ENCODE measurements around the gene IQCH. TPM values are rescaled to one million over a fixed set of nuclear protein-coding genes. Genes with fewer than 3 reads are reported as not detected.

The IQCH gene
- polyA plus RNA-seq, 1 donor (not counting 4 experiments of a cell fraction or from before 2014, with no cell fraction given), result 2.6 TPM

DNA sequence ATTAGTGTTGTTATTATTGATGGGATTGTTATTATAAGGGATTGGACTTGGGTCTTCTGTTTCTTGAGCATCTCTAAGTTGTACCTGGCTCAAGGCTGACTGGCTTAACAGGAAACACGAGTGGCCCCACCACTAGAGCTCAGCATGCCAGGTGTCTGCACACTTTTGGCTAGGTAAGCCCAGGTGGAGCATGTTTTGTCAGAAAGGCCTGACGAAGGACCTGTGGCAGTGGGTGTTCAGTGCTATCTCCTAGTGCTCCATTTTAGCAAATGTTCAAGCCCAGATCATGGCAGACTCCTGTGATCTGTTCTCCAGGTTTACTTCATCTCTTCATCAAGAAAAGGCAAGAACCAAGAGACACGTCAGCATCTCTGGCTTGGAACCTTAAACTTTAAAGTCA is 291.3 kb downstream of the IQCH start:
- no peak for FAIRE-seq
- dilution Hi-C loops (cut with MboI; ENCODE audit: extremely low pct_ligation_motif_present, low sequenced_read_pairs), result no loop called here
- H3K4me1 ChIP-seq (ENCODE audit: control insufficient read depth, extremely low read depth, insufficient read depth, low read length), result peaks cover 14% of the 10 kb centered on the region

DNA sequence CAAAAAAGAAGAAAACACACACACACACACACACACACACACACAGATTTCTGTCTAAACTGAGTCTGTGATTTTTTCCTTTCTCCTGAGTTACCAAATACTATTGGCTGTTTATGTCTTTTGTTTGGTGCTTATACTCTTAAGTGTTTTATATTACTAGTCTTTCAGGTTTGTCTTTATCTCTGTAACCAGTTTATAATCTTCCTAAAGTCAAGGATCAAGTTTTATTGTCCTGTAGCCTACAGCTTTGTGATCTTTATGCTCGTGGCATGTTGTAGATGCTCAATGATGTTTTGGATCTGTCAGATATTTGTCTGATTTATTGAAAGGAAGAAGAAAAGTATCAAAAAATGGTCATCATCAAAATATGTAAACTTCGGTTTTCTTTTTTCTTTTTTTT is 292.5 kb downstream of the IQCH start:
- FAIRE-seq, result no peak
- dilution Hi-C loops (cut with MboI; ENCODE audit: extremely low pct_ligation_motif_present, low sequenced_read_pairs), result no loop called here
- H3K4me1 ChIP-seq (ENCODE audit: control insufficient read depth, extremely low read depth, insufficient read depth, low read length), result peaks cover 8% of the 10 kb centered on the region

More for the DNA sequence above, 291.3 kb downstream of the IQCH start:
- Histone ChIP-seq H3K79me2 (ENCODE audit: control insufficient read depth, insufficient read depth, low read length) (peaks cover 5% of the 10 kb centered on the region), H3K27me3 (ENCODE audit: control insufficient read depth, extremely low read depth, insufficient read depth, low read length) (no peaks in the 10 kb centered on the region), H3K4me3 (ENCODE audit: control insufficient read depth in 2 of 3, extremely low read depth in 1 of 3, insufficient read depth in 2 of 3, low read depth in 1 of 3, low read length in 3 of 3) (no peak overlapping the region), H3K9me1 (ENCODE audit: control insufficient read depth, extremely low read depth, insufficient read depth, low read length) (peaks cover 2% of the 10 kb centered on the region), H3K9ac (ENCODE audit: control insufficient read depth, extremely low read depth, insufficient read depth, low read length) (no peak overlapping the region), H3K4me2 (ENCODE audit: control insufficient read depth, extremely low read depth, insufficient read depth, low read depth, low read length) (no peak overlapping the region), H3K27ac (ENCODE audit: control insufficient read depth, insufficient read depth, low read length) (no peak overlapping the region), H4K20me1 (ENCODE audit: control insufficient read depth, extremely low read depth, insufficient read depth, low read length) (no peaks in the 10 kb centered on the region), H2AFZ (ENCODE audit: control insufficient read depth, low read length) (no peak overlapping the region), H3K9me3 (ENCODE audit: control insufficient read depth, low read depth, low read length) (no peaks in the 10 kb centered on the region), H3K36me3 (ENCODE audit: control insufficient read depth in 2 of 2, extremely low read depth in 1 of 2, insufficient read depth in 2 of 2, low read length in 2 of 2) (peaks cover 0 to 2% of the 10 kb centered on the region in 2 experiments)
- no peak for DNase-seq (ENCODE audit: low read depth, low spot score)
- TF ChIP-seq EZH2 (IDR thresholded peaks at IDR 0.05; ENCODE audit: low read length), result no peak
- TF ChIP-seq, protein P1, sequence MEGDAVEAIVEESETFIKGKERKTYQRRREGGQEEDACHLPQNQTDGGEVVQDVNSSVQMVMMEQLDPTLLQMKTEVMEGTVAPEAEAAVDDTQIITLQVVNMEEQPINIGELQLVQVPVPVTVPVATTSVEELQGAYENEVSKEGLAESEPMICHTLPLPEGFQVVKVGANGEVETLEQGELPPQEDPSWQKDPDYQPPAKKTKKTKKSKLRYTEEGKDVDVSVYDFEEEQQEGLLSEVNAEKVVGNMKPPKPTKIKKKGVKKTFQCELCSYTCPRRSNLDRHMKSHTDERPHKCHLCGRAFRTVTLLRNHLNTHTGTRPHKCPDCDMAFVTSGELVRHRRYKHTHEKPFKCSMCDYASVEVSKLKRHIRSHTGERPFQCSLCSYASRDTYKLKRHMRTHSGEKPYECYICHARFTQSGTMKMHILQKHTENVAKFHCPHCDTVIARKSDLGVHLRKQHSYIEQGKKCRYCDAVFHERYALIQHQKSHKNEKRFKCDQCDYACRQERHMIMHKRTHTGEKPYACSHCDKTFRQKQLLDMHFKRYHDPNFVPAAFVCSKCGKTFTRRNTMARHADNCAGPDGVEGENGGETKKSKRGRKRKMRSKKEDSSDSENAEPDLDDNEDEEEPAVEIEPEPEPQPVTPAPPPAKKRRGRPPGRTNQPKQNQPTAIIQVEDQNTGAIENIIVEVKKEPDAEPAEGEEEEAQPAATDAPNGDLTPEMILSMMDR (optimal IDR thresholded peaks at IDR 0.05 in 1 of 3, IDR thresholded peaks at IDR 0.05 in 1 of 3, conservative IDR thresholded peaks at IDR 0.05 in 1 of 3; ENCODE audit: extremely low read depth in 1 of 3, insufficient read depth in 2 of 3, low read length in 3 of 3), result no peak

More for the DNA sequence above, 292.5 kb downstream of the IQCH start:
- Histone ChIP-seq H3K27ac (ENCODE audit: control insufficient read depth, insufficient read depth, low read length) (no peak overlapping the region), H3K36me3 (ENCODE audit: control insufficient read depth in 2 of 2, extremely low read depth in 1 of 2, insufficient read depth in 2 of 2, low read length in 2 of 2) (peaks cover 2 to 7% of the 10 kb centered on the region in 2 experiments), H3K4me2 (ENCODE audit: control insufficient read depth, extremely low read depth, insufficient read depth, low read depth, low read length) (no peak overlapping the region), H3K9ac (ENCODE audit: control insufficient read depth, extremely low read depth, insufficient read depth, low read length) (no peak overlapping the region), H4K20me1 (ENCODE audit: control insufficient read depth, extremely low read depth, insufficient read depth, low read length) (no peaks in the 10 kb centered on the region), H3K4me3 (ENCODE audit: control insufficient read depth in 2 of 3, extremely low read depth in 1 of 3, insufficient read depth in 2 of 3, low read depth in 1 of 3, low read length in 3 of 3) (no peak overlapping the region), H3K79me2 (ENCODE audit: control insufficient read depth, insufficient read depth, low read length) (peaks cover 5% of the 10 kb centered on the region), H3K9me1 (ENCODE audit: control insufficient read depth, extremely low read depth, insufficient read depth, low read length) (peaks cover 2% of the 10 kb centered on the region), H2AFZ (ENCODE audit: control insufficient read depth, low read length) (no peak overlapping the region), H3K9me3 (ENCODE audit: control insufficient read depth, low read depth, low read length) (no peaks in the 10 kb centered on the region), H3K27me3 (ENCODE audit: control insufficient read depth, extremely low read depth, insufficient read depth, low read length) (no peaks in the 10 kb centered on the region)
- no peak for DNase-seq (ENCODE audit: low read depth, low spot score)
- TF ChIP-seq, protein P1 (optimal IDR thresholded peaks at IDR 0.05 in 1 of 3, IDR thresholded peaks at IDR 0.05 in 1 of 3, conservative IDR thresholded peaks at IDR 0.05 in 1 of 3; ENCODE audit: extremely low read depth in 1 of 3, insufficient read depth in 2 of 3, low read length in 3 of 3), result no peak
- TF ChIP-seq EZH2 (IDR thresholded peaks at IDR 0.05; ENCODE audit: low read length), result no peak
